ENCODE measurements around the gene BRD3OS.
A peak's percentile ranks its signal among the peaks of the same experiment; 100 is the strongest.
"Not testable (repeated sequence)": the region's sequence is repeated elsewhere in the genome, so short reads cannot be mapped to it uniquely, and the experiment has no call there.

Gene BRD3OS

GRCh38 chr9:134063571-134064450 is 38.5 kb downstream of the BRD3OS start:
- DNase-seq (ENCODE audit: low spot score): peak; percentile 6

GRCh38 chr9:134064711-134065110 is 39.4 kb downstream of the BRD3OS start:
- DNase-seq (ENCODE audit: low spot score): peak; percentile 7

- peak; percentile 28 for DNase-seq (ENCODE audit: low spot score)
These were observed 40.5 kb downstream of the BRD3OS start for GRCh38 chr9:134065612-134066419.

DNA sequence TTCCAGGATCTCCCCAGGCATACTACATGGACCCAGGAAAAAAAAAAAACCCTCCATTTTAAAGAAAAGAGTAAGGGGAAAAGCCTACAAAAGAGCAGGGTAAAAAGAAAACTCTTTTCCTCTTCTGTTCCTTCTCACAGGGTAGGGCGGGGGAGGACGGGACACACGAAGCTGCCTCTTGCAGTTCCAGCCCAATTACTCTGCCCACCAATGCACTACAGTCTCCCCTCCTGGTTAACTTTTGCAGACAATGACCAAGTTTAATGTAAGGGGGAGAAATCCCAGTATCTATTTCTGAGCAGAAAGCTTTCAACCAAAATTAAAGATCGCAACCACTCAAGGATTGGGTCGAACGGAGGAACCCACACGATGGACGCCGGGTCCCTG is 41.2 kb downstream of the BRD3OS start:
- no peak for DNase-seq (ENCODE audit: low spot score)

GRCh38 chr9:134066913-134067851 is 41.9 kb downstream of the BRD3OS start:
- DNase-seq (ENCODE audit: low spot score): peak; percentile 83

- peak; percentile 96 for DNase-seq (ENCODE audit: low spot score)
These were observed 42.8 kb downstream of the BRD3OS start, which contains the start of gene BRD3 for GRCh38 chr9:134067904-134068743. Gene BRD3 (minus strand): TSS chr9:134068026. CDS start chr9:134053477, 14,549 bp downstream.

DNA sequence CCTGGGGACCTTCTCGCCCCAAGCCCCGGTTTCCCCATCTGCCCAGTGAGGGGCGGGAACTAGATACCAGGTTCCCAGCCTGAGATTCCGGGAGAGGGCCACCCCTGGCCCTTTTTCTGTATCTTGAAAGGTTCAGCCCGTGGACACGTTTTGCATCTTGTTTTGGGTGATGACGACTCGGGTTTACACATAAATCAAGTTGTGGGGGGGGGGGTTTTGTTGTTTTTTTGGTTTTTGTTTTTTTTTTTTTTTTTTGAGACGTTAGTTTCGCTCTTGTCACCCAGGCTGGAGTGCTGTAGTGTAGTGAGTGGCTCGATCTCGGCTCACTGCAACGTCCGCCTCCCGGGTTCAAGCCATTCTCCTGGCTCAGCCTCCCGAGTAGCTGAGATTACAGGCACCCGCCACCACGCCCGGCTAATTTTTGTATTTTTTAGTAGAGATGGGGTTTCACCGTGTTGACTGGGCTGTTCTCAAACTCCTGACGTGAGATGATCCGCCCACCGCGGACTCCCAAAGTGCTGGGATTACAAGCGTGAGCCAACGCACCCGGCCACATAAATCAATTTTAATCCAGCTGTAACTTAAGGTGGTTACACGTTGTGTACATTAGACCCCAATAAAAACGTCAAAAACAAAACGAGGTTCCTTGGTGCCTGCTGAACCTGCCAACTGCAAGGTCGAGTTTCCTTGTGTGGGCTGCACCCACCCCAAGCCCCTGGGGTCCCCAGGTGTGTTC is 43.6 kb downstream of the BRD3OS start:
- DNase-seq (ENCODE audit: low spot score): peak; percentile 5

- DNase-seq (ENCODE audit: low spot score): peak; percentile 10
These were observed 44.5 kb downstream of the BRD3OS start for GRCh38 chr9:134069480-134070399.

DNA sequence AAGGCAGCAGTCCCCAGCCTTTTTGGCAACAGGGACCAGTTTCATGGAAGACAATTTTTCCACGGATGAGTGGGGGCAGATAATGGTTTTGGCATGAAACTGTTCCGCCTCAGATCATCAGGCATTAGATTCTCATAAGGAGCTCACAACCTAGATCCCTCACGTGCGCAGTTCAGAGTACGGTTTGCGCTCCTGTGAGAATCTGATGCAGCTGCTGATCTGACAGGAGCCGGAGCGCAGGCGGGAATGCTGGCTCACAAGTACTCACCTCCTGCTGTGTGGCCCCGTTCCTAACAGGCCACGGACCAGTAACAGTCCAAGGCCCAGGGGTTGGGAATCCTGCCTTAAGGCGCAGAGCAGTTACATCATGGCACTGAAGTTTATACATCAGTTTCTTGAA is 45.9 kb downstream of the BRD3OS start:
- DNase-seq (ENCODE audit: low spot score): no peak

DNA sequence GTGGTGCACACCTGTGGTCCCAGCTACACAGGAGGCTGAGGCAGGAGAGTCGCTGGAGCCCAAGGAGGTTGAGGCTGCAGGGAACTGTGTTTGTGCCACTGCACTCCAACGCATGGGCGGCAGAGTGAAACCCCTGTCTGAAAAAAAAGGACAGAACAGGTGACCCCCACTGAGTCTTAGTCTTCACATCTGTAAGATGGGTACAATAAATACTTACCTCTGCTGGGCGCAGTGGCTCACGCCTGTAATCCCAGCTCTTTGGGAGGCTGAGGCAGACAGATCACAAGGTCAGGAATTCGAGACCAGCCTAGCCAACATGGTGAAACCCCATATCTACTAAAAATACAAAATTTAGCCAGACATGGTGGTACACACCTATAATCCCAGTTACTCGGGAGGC is 47.4 kb downstream of the BRD3OS start:
- not testable (repeated sequence) for DNase-seq (ENCODE audit: low spot score)

GRCh38 chr9:134073500-134073899 is 48.2 kb downstream of the BRD3OS start:
- DNase-seq (ENCODE audit: low spot score): peak; percentile 5

- not testable (repeated sequence) for DNase-seq (ENCODE audit: low spot score)
These were observed 50.4 kb downstream of the BRD3OS start for GRCh38 chr9:134075689-134076088.

DNA sequence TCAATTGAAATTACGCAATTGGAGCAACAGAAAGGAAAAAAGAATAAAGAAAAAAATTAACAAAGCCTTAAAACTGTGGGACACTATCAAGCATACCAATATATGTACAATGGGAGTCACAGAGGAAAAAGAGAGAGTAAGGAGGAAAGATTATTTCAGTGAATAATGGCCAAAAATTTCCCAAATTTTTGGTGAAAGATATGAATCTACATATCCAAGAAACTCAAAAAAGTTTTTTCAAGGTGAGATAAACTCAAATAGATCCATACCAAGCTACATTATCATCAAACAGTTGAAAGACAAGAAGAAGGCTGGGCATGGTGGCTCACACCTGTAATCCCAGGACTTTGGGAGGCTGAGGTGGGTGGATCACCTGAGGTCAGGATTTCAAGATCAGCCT is 51.4 kb downstream of the BRD3OS start:
- no peak for DNase-seq (ENCODE audit: low spot score)
